ENCODE measurements around the gene SNRPA. TPM values are rescaled to one million over a fixed set of nuclear protein-coding genes. Genes with fewer than 3 reads are reported as not detected.

Gene SNRPA
- total RNA-seq, 1 experiment from 2014 or later, result 134 TPM

DNA sequence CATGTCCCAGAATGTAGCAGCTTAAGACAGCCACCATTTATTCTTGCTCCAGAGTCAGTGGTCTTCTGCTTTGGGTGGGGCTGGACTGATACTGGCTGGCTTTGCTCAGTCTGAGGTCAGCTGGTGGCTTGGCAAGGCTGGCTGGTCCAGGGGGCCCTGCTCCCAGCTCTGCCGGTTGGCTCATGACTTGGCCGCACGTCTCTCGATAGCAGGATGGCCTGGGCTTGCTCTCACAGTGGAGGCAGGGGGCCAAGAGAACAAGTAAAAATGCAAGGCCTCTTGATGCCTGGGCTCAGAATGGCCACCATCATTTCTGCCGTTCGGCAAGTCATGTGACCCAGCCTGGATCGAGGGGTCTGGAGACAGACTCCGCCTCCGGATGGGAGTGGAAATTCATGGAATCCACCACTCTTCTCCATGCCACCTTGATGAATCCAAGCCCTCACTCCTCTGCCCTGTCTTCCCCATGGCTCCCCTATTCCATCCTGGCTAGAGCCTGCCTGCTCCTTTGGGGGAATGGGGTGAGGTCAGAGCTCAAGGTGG lies 13.8 kb upstream of the SNRPA start:
- Histone ChIP-seq H3K9me3 (no peaks in the 10 kb centered on the region), H3K4me1 (no peaks in the 10 kb centered on the region), H3K4me3 (ENCODE audit: low read depth, low read length) (no peak overlapping the region), H3K27me3 (replicated peaks; ENCODE audit: control insufficient read depth, insufficient read depth, low read length) (no peaks in the 10 kb centered on the region), H3K36me3 (ENCODE audit: control insufficient read depth, insufficient read depth, low read length) (peaks cover 16% of the 10 kb centered on the region)
- Mint-ChIP-seq H3K27me3 (ENCODE audit: insufficient read depth, unreplicated experiment) (no peaks in the 10 kb centered on the region), H3K27ac (ENCODE audit: unreplicated experiment) (no peak overlapping the region), H3K9me3 (ENCODE audit: unreplicated experiment) (no peaks in the 10 kb centered on the region), H3K36me3 (ENCODE audit: insufficient read depth, unreplicated experiment) (peaks cover 98% of the 10 kb centered on the region), H3K4me1 (ENCODE audit: low read depth, unreplicated experiment) (peaks cover 19% of the 10 kb centered on the region), H3K4me3 (ENCODE audit: unreplicated experiment) (no peak overlapping the region)
- POLR2A ChIA-PET, result no interaction called here
- no peak for DNase-seq
- BruUV-seq (replicated peaks), result no TSS peak
- CTCF ChIA-PET, result no interaction called here
- intact Hi-C loops (cut with micrococcal nuclease; ENCODE audit: unreplicated experiment), result no loop called here
- TF ChIP-seq, protein P1, sequence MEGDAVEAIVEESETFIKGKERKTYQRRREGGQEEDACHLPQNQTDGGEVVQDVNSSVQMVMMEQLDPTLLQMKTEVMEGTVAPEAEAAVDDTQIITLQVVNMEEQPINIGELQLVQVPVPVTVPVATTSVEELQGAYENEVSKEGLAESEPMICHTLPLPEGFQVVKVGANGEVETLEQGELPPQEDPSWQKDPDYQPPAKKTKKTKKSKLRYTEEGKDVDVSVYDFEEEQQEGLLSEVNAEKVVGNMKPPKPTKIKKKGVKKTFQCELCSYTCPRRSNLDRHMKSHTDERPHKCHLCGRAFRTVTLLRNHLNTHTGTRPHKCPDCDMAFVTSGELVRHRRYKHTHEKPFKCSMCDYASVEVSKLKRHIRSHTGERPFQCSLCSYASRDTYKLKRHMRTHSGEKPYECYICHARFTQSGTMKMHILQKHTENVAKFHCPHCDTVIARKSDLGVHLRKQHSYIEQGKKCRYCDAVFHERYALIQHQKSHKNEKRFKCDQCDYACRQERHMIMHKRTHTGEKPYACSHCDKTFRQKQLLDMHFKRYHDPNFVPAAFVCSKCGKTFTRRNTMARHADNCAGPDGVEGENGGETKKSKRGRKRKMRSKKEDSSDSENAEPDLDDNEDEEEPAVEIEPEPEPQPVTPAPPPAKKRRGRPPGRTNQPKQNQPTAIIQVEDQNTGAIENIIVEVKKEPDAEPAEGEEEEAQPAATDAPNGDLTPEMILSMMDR (IDR thresholded peaks at IDR 0.05; ENCODE audit: insufficient read depth in 1 of 2, low read depth in 1 of 2, low read length in 1 of 2, severe bottlenecking in 1 of 2, unreplicated experiment in 1 of 2), result no peak

DNA sequence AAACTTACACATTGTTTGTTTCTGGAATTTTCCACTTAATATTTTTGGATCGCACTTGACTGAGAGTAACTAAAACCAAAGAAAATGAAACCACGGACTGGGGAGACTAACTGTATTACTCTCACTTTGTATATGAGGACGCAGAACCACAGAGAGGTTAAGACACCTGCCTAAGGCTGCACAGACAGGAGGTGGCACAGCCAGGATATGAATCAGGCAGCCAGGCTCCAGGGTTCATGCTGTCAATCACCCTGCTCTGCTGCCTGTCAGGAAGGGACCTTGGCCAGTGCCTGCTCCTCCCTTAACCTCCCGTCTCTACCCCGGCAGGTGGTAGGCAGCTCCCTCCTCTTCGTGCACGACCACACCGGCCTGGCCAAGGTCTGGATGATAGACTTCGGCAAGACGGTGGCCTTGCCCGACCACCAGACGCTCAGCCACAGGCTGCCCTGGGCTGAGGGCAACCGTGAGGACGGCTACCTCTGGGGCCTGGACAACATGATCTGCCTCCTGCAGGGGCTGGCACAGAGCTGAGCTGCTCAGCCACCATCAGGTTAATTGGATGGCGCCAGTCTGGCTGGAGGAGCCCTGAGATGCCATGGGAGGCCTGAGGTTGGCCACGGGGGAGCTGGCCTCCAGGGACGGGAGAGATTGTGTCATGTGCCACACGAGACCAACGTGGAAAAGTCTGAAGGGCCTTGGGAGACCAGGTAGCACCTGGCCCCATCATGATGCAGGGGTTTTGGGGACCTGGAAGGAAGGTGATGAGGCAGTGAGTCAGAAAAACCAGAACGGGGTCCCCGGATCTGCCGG lies 11.8 kb upstream of the SNRPA start:
- Histone ChIP-seq H3K4me1 (peaks cover 2% of the 10 kb centered on the region; the same call in 1 of the 2 replicates), H3K27me3 (replicated peaks; ENCODE audit: control insufficient read depth, insufficient read depth, low read length) (no peaks in the 10 kb centered on the region), H3K4me3 (ENCODE audit: low read depth, low read length) (no peak overlapping the region), H3K9me3 (no peaks in the 10 kb centered on the region), H3K36me3 (ENCODE audit: control insufficient read depth, insufficient read depth, low read length) (peaks cover 9% of the 10 kb centered on the region)
- no peak for DNase-seq
- Mint-ChIP-seq H3K4me1 (ENCODE audit: low read depth, unreplicated experiment) (peaks cover 13% of the 10 kb centered on the region), H3K36me3 (ENCODE audit: insufficient read depth, unreplicated experiment) (peaks cover 92% of the 10 kb centered on the region), H3K4me3 (ENCODE audit: unreplicated experiment) (no peak overlapping the region), H3K27ac (ENCODE audit: unreplicated experiment) (peak overlapping the region; percentile 63), H3K9me3 (ENCODE audit: unreplicated experiment) (no peaks in the 10 kb centered on the region), H3K27me3 (ENCODE audit: insufficient read depth, unreplicated experiment) (no peaks in the 10 kb centered on the region)
- BruUV-seq (replicated peaks), result no TSS peak
- TF ChIP-seq, protein P1 (IDR thresholded peaks at IDR 0.05; ENCODE audit: insufficient read depth in 1 of 2, low read depth in 1 of 2, low read length in 1 of 2, severe bottlenecking in 1 of 2, unreplicated experiment in 1 of 2), result no peak
- intact Hi-C loops (cut with micrococcal nuclease; ENCODE audit: unreplicated experiment), result no loop called here
- ChIA-PET CTCF (no interaction called here), POLR2A (no interaction called here)

DNA sequence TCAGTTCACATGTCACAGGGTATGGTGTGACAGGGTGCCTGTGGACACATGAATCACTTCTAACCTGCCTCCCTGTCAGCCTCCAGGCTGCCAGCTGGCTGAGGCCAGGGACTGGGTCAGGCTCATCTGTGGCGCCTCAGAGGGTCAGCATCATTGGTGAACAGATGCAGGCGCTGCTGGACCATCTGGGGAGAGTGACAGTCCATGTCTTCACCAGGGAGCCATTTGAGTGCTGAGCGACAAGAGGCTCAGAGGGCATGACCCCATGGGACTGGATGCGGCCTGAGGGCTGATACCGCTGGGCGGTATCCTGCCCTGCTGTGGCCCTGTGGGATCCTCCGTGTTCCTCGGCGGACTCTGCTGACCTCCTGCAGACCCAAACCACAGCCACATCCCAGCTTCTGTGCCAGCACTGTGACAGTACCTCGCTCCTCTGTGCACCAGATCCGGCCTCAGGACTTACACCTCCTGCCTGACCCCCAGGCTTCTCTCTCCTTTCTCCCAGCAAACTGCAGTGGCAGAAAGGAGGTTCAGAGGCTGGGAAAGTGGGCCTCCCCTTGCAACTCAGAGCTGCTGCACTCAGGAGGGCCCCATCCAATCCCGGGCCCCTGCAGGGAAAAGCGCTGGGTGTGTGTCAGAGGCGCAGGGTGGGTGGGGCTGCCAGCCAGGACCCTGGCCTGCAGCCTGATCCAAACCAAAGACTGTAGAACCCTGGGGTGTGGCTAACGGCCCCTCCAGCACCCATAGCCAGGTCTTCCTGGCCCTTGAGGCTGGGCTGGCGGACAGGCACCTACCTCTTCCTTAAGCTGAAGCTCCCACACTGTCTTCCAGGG lies 10.9 kb upstream of the SNRPA start:
- DNase-seq, result no peak
- no peaks in the 10 kb centered on the region for H3K27me3 Mint-ChIP-seq (ENCODE audit: insufficient read depth, unreplicated experiment)
- ChIA-PET CTCF (no interaction called here), POLR2A (interaction anchor here (1.3 kb wide), 1 partner anchor 10 kb away, joined by 11 read pairs; the partner anchor contains the start of gene ACTMAP)
- H3K27ac Mint-ChIP-seq (ENCODE audit: unreplicated experiment), result peak overlapping the region; percentile 63
- no peaks in the 10 kb centered on the region for H3K9me3 Mint-ChIP-seq (ENCODE audit: unreplicated experiment)
- H3K36me3 ChIP-seq (ENCODE audit: control insufficient read depth, insufficient read depth, low read length), result peaks cover 8% of the 10 kb centered on the region
- peaks cover 92% of the 10 kb centered on the region for H3K36me3 Mint-ChIP-seq (ENCODE audit: insufficient read depth, unreplicated experiment)
- no peaks in the 10 kb centered on the region for H3K27me3 ChIP-seq (replicated peaks; ENCODE audit: control insufficient read depth, insufficient read depth, low read length)
- H3K4me3 Mint-ChIP-seq (ENCODE audit: unreplicated experiment), result no peak overlapping the region
- no peaks in the 10 kb centered on the region for H3K9me3 ChIP-seq
- H3K4me3 ChIP-seq (ENCODE audit: low read depth, low read length), result no peak overlapping the region
- intact Hi-C loops (cut with micrococcal nuclease; ENCODE audit: unreplicated experiment), result no loop called here
- H3K4me1 Mint-ChIP-seq (ENCODE audit: low read depth, unreplicated experiment), result peaks cover 18% of the 10 kb centered on the region
- H3K4me1 ChIP-seq, result peaks cover 10% of the 10 kb centered on the region
- BruUV-seq (replicated peaks), result TSS peak; percentile 11
- TF ChIP-seq, protein P1 (IDR thresholded peaks at IDR 0.05; ENCODE audit: insufficient read depth in 1 of 2, low read depth in 1 of 2, low read length in 1 of 2, severe bottlenecking in 1 of 2, unreplicated experiment in 1 of 2), result no peak

Measured in Caco-2 (cell line).